K562 (cell line): ENCODE measurements around the gene LMAN2. TPM values are rescaled to one million over a fixed set of nuclear protein-coding genes. Genes with fewer than 3 reads are reported as not detected.
"Not testable (repeated sequence)": the region's sequence is repeated elsewhere in the genome, so short reads cannot be mapped to it uniquely, and the experiment has no call there.

ENCODE experiments used
- ATAC-seq: fragments of 200-7000 bp; cut with Tn5 transposase; 3 replicates; pipeline ENCODE4 v1.9.1; 2020; ENCODE audit warnings: moderate library complexity
- BruUV-seq: library from RNA; stranded (reverse); fragments of 400-500 nt; replicated peaks from 2 replicates; lab custom pipeline; 2021; lab: Mats Ljungman, UMichigan
- CTCF ChIA-PET: fragments of 300-600 bp; formaldehyde crosslinking; extraction: SDS; loops from one replicate; lab custom pipeline; 2021; ENCODE audit warnings: low intra/inter-chr PET ratio; lab: Yijun Ruan, JAX
- POLR2A ChIA-PET: fragments of 300-600, 350-650 bp; sonication (Branson Sonifier 250); formaldehyde crosslinking; extraction: SDS; loops from one replicate; lab custom pipeline; 2021; ENCODE audit warnings: antibody characterized with exemption, inconsistent platforms; lab: Yijun Ruan, JAX
- DNase-seq, 4 experiments: peaks; one replicate each; pipeline versions ENCODE4 v3.0.0 to v3.0.0-alpha.2; 2011 to 2018; ENCODE audit warnings: low spot score in 3 of 4, mixed read lengths in 3 of 4; ENCODE audit errors: extremely low read depth in 1 of 4
- FAIRE-seq: peaks from 2 replicates; lab custom pipeline; 2011; peaks lifted over from hg19 to GRCh38; lab: Jason Lieb, UNC
- H2AFZ ChIP-seq: 2 replicates; pipeline ENCODE4 v1.6.0; 2011; ENCODE audit warnings: low read depth, low read length, control low read depth, inconsistent platforms
- H3K27ac ChIP-seq: fragments of 200-600 bp; 3 replicates; pipeline ENCODE4 v1.8.0; 2011; ENCODE audit warnings: low read depth, mild to moderate bottlenecking, control low read depth, inconsistent platforms, low read length, moderate library complexity, mixed read lengths; ENCODE audit errors: extremely low read depth
- H3K27me3 ChIP-seq, 2 experiments: fragments of 300-600 bp in 1 of 2; 2 replicates in 1 of 2; 3 replicates in 1 of 2; pipeline versions ENCODE4 v1.6.0 to v1.8.0; 2011; ENCODE audit warnings: inconsistent platforms in 2 of 2, low read length in 2 of 2, mild to moderate bottlenecking in 1 of 2, mixed read lengths in 1 of 2, moderate library complexity in 1 of 2; ENCODE audit not compliant: control insufficient read depth in 2 of 2, insufficient read depth in 2 of 2
- H3K36me3 ChIP-seq: fragments of 300-600 bp; 3 replicates; pipeline ENCODE4 v1.8.0; 2011; ENCODE audit warnings: mild to moderate bottlenecking, low read length, inconsistent platforms; ENCODE audit not compliant: control insufficient read depth, insufficient read depth
- H3K4me1 ChIP-seq, 2 experiments: fragments of 200-600 bp in 1 of 2; replicated peaks in 1 of 2; 2 replicates in 1 of 2; 3 replicates in 1 of 2; pipeline versions ENCODE4 v1.5.1 to v1.8.0; 2011; ENCODE audit warnings: inconsistent platforms in 2 of 2, low read length in 2 of 2, mild to moderate bottlenecking in 1 of 2, mixed read lengths in 1 of 2, moderate library complexity in 1 of 2; ENCODE audit not compliant: control insufficient read depth in 2 of 2, insufficient read depth in 2 of 2
- H3K4me2 ChIP-seq: 2 replicates; pipeline ENCODE4 v1.6.1; 2011; ENCODE audit warnings: low read length, control low read depth, inconsistent platforms, mixed read lengths; ENCODE audit not compliant: insufficient read depth
- H3K4me3 ChIP-seq: fragments of 200-600 bp; sonication (generic), shearing (Covaris generic); 2 replicates; pipeline ENCODE4 v1.5.1; 2016; ENCODE audit warnings: control low read depth, inconsistent platforms
- H3K79me2 ChIP-seq: fragments of 200-600 bp; 3 replicates; pipeline ENCODE4 v1.8.0; 2011; ENCODE audit warnings: low read length, inconsistent platforms; ENCODE audit not compliant: control insufficient read depth, insufficient read depth
- H3K9ac ChIP-seq, 2 experiments: 2 replicates each; pipeline versions ENCODE4 v1.6.0 to v1.6.1; 2011; ENCODE audit warnings: low read depth in 2 of 2, low read length in 2 of 2, control low read depth in 1 of 2, inconsistent platforms in 1 of 2, mild to moderate bottlenecking in 1 of 2, mixed read lengths in 1 of 2; ENCODE audit not compliant: insufficient read depth in 1 of 2
- H3K9me1 ChIP-seq: one replicate; pipeline ENCODE4 v1.6.0; 2011; ENCODE audit warnings: inconsistent platforms, mild to moderate bottlenecking, low read length, moderate library complexity; ENCODE audit not compliant: control insufficient read depth, insufficient read depth
- H3K9me3 ChIP-seq: replicated peaks from 2 replicates; pipeline ENCODE4 v1.5.1; 2011; ENCODE audit warnings: low read depth, low read length, inconsistent platforms; ENCODE audit not compliant: control insufficient read depth, insufficient read depth
- H4K20me1 ChIP-seq: replicated peaks from 2 replicates; pipeline ENCODE4 v1.6.1; 2011; ENCODE audit warnings: low read length, inconsistent platforms, mixed read lengths; ENCODE audit not compliant: control insufficient read depth, insufficient read depth
- HOXB6 ChIP-seq: fragments of 250-450 bp; sonication (Bioruptor Pico); IDR thresholded peaks from 2 replicates; pipeline ENCODE4 v1.5.1; 2022; ENCODE audit warnings: mild to moderate bottlenecking, borderline replicate concordance
- ZBTB40 ChIP-seq, 2 experiments: fragments of 450-650 bp in 1 of 2; sonication (generic) in 1 of 2; formaldehyde crosslinking in 1 of 2; IDR thresholded peaks; 2 replicates each; pipeline versions ENCODE4 v1.7.1 to v1.9.0; 2016 to 2022; ENCODE audit warnings: inconsistent platforms in 1 of 2, mild to moderate bottlenecking in 1 of 2, missing genetic modification reagents in 1 of 2
- WGBS: fragments of 100-300 bp; shearing (Covaris generic); methylation state at CpG from one replicate; pipeline ENCODE4 v1.1.6; 2016; ENCODE audit warnings: low coverage, mixed read lengths; ENCODE audit not compliant: insufficient coverage; ENCODE audit errors: missing lambda C conversion rate; 5-methylcytosine and 5-hydroxymethylcytosine counted together
- in situ Hi-C: fragments of 300-500 bp; cut with MboI; formaldehyde crosslinking; loops from 4 replicates; pipeline ENCODE4 v1.15.0; 2018; ENCODE audit warnings: inconsistent platforms, mixed read lengths
- intact Hi-C: fragments of 100-400 bp; cut with micrococcal nuclease; formaldehyde crosslinking; loops from 2 replicates; pipeline ENCODE4 v1.14.2; 2022
- polyA plus RNA-seq, 8 experiments: library from polyadenylated mRNA; depleted of rRNA in 4 of 8; stranded (reverse) in 5 of 8; unstranded in 3 of 8; fragments of >200 nt; fragmentation: Nextera tagmentation in 2 of 8; fragmentation: Illumina TruSeq in 1 of 8; extraction: Ambion mirVana in 2 of 8; extraction: Trizol in 1 of 8; gene quantifications; 2 replicates each; pipeline versions ENCODE4 v1.2.1 to v1.2.3, GENCODE V29; 2011 to 2014; ENCODE audit warnings: inconsistent platforms in 1 of 8, missing spikeins in 1 of 8
- total RNA-seq, 7 experiments: library from RNA; depleted of rRNA in 6 of 7; stranded (reverse); fragments of >200 nt in 6 of 7; fragmentation: Illumina TruSeq in 2 of 7; extraction: Trizol in 2 of 7; gene quantifications; 2 replicates each; pipeline versions ENCODE4 v1.2.1 to v1.2.3, GENCODE V29; 2011 to 2021; ENCODE audit warnings: low replicate concordance in 1 of 7

Gene LMAN2
- total and polyA plus RNA-seq, 9 of the 15 experiments (the other 6 are each of a cell fraction or from before 2014, with no cell fraction given): 2.7 to 254 (median 136) TPM

GRCh38 chr5:177376107-177376506 is 24.6 kb upstream of the LMAN2 start:
- Histone ChIP-seq H3K27me3 (no peaks in the 10 kb centered on the region), H3K4me3 (no peak overlapping the region), H4K20me1 (no peaks in the 10 kb centered on the region), H3K9me3 (no peaks in the 10 kb centered on the region), H3K4me1 (peaks cover 19 to 36% of the 10 kb centered on the region in 2 experiments), H3K36me3 (peaks cover 23% of the 10 kb centered on the region; the same call in 2 of the 3 replicates), H3K4me2 (no peak overlapping the region), H3K27ac (no peak overlapping the region), H3K9ac (no peak overlapping the region), H3K9me1 (peaks cover 4% of the 10 kb centered on the region), H3K79me2 (no peaks in the 10 kb centered on the region; the same call in 2 of the 3 replicates), H2AFZ (no peak overlapping the region)
- CTCF ChIA-PET: no interaction called here
- no peak for ATAC-seq
- BruUV-seq: no TSS peak
- DNase-seq: no peak
- intact Hi-C loops (no loop called here), in situ Hi-C loops (no loop called here)
- peak; percentile 61 for TF ChIP-seq ZBTB40 (IDR thresholded peaks at IDR 0.05)
- no peak for TF ChIP-seq ZBTB40 (CRISPR knock-in tag; IDR thresholded peaks at IDR 0.05)
- no peak for TF ChIP-seq HOXB6
- 74% methylated on average over 11 of the region's 11 CpGs for WGBS
- POLR2A ChIA-PET: no interaction called here
- FAIRE-seq: no peak

GRCh38 chr5:177375516-177375915 is 24.0 kb upstream of the LMAN2 start:
- in situ Hi-C loops, H3K4me2 ChIP-seq, H3K9me3 ChIP-seq, H4K20me1 ChIP-seq, H3K9ac ChIP-seq, intact Hi-C loops, FAIRE-seq, H3K79me2 ChIP-seq, ATAC-seq, DNase-seq, H2AFZ ChIP-seq, H3K9me1 ChIP-seq, H3K27ac ChIP-seq, CTCF ChIA-PET, H3K27me3 ChIP-seq, BruUV-seq, H3K4me3 ChIP-seq: not testable (repeated sequence)
- H3K4me1 ChIP-seq: peaks cover 21 to 40% of the 10 kb centered on the region in 2 experiments
- POLR2A ChIA-PET: interaction anchor here (0.6 to 1.0 kb wide), 4 partner anchors 9 to 79 kb away, joined by 3 read pairs; no protein-coding TSS in a partner anchor
- peaks cover 24% of the 10 kb centered on the region; the same call in 2 of the 3 replicates for H3K36me3 ChIP-seq
- WGBS: 34% methylated on average over 5 of the region's 5 CpGs
